Measurements from ENCODE around the gene GPT2. TPM values are rescaled to one million over a fixed set of nuclear protein-coding genes. Genes with fewer than 3 reads are reported as not detected.

Gene GPT2
- total RNA-seq, 1 donor = 0.21 TPM

GRCh38 chr16:46949241-46949892 lies 65.2 kb downstream of the GPT2 start:
- Histone ChIP-seq H3K4me3 (ENCODE audit: low read length) (no peak overlapping the region), H3K27me3 (ENCODE audit: insufficient read depth, low read length) (no peaks in the 10 kb centered on the region), H3K4me1 (ENCODE audit: insufficient read depth, low read length) (no peaks in the 10 kb centered on the region), H3K9me3 (ENCODE audit: low read depth, low read length) (no peaks in the 10 kb centered on the region)

- H3K4me3 ChIP-seq (ENCODE audit: low read length) = no peak overlapping the region
- H3K4me1 ChIP-seq (ENCODE audit: insufficient read depth, low read length) = no peaks in the 10 kb centered on the region
- H3K27me3 ChIP-seq (ENCODE audit: insufficient read depth, low read length) = no peaks in the 10 kb centered on the region
- no peaks in the 10 kb centered on the region for H3K9me3 ChIP-seq (ENCODE audit: low read depth, low read length)
These were observed 65.8 kb downstream of the GPT2 start for GRCh38 chr16:46950009-46950408.

GRCh38 chr16:46954562-46954961 lies 70.4 kb downstream of the GPT2 start:
- Histone ChIP-seq H3K4me3 (ENCODE audit: low read length) (no peak overlapping the region), H3K27me3 (ENCODE audit: insufficient read depth, low read length) (no peaks in the 10 kb centered on the region), H3K9me3 (ENCODE audit: low read depth, low read length) (no peaks in the 10 kb centered on the region), H3K4me1 (ENCODE audit: insufficient read depth, low read length) (no peaks in the 10 kb centered on the region)

GRCh38 chr16:46961373-46962353 lies 77.5 kb downstream of the GPT2 start:
- H3K9me3 ChIP-seq (ENCODE audit: low read depth, low read length) = no peaks in the 10 kb centered on the region
- H3K4me1 ChIP-seq (ENCODE audit: insufficient read depth, low read length) = peaks cover 21% of the 10 kb centered on the region
- no peak overlapping the region for H3K4me3 ChIP-seq (ENCODE audit: low read length)
- no peaks in the 10 kb centered on the region for H3K27me3 ChIP-seq (ENCODE audit: insufficient read depth, low read length)

GRCh38 chr16:46962629-46963028 lies 78.5 kb downstream of the GPT2 start:
- Histone ChIP-seq H3K4me1 (ENCODE audit: insufficient read depth, low read length) (peaks cover 21% of the 10 kb centered on the region), H3K9me3 (ENCODE audit: low read depth, low read length) (no peaks in the 10 kb centered on the region), H3K27me3 (ENCODE audit: insufficient read depth, low read length) (no peaks in the 10 kb centered on the region), H3K4me3 (ENCODE audit: low read length) (no peak overlapping the region)

- no peaks in the 10 kb centered on the region for H3K9me3 ChIP-seq (ENCODE audit: low read depth, low read length)
- no peak overlapping the region for H3K4me3 ChIP-seq (ENCODE audit: low read length)
- H3K27me3 ChIP-seq (ENCODE audit: insufficient read depth, low read length) = no peaks in the 10 kb centered on the region
- peaks cover 27% of the 10 kb centered on the region for H3K4me1 ChIP-seq (ENCODE audit: insufficient read depth, low read length)
These were observed 83.9 kb downstream of the GPT2 start for GRCh38 chr16:46968063-46968435.

GRCh38 chr16:46970089-46970488 lies 85.9 kb downstream of the GPT2 start:
- peaks cover 35% of the 10 kb centered on the region for H3K4me1 ChIP-seq (ENCODE audit: insufficient read depth, low read length)
- H3K27me3 ChIP-seq (ENCODE audit: insufficient read depth, low read length) = no peaks in the 10 kb centered on the region
- no peaks in the 10 kb centered on the region for H3K9me3 ChIP-seq (ENCODE audit: low read depth, low read length)
- no peak overlapping the region for H3K4me3 ChIP-seq (ENCODE audit: low read length)

GRCh38 chr16:46971271-46971670 lies 87.1 kb downstream of the GPT2 start:
- no peak overlapping the region for H3K4me3 ChIP-seq (ENCODE audit: low read length)
- no peaks in the 10 kb centered on the region for H3K27me3 ChIP-seq (ENCODE audit: insufficient read depth, low read length)
- H3K4me1 ChIP-seq (ENCODE audit: insufficient read depth, low read length) = peaks cover 35% of the 10 kb centered on the region
- H3K9me3 ChIP-seq (ENCODE audit: low read depth, low read length) = no peaks in the 10 kb centered on the region

GRCh38 chr16:46972429-46973206 lies 88.5 kb downstream of the GPT2 start:
- peak overlapping the region; percentile 83 for H3K4me3 ChIP-seq (ENCODE audit: low read length)

GRCh38 chr16:46973207-46973995 lies 89.2 kb downstream of the GPT2 start, which contains the start of gene DNAJA2:
TSS of gene DNAJA2 (minus strand) at chr16:46973674. CDS start at chr16:46973572, 102 bp downstream.
- no peaks in the 10 kb centered on the region for H3K9me3 ChIP-seq (ENCODE audit: low read depth, low read length)
- peaks cover 35% of the 10 kb centered on the region for H3K4me1 ChIP-seq (ENCODE audit: insufficient read depth, low read length)
- no peaks in the 10 kb centered on the region for H3K27me3 ChIP-seq (ENCODE audit: insufficient read depth, low read length)
- peak within 1 kb of the TSS; percentile 83 for H3K4me3 ChIP-seq (ENCODE audit: low read length)

More at GRCh38 chr16:46972429-46973206, 88.5 kb downstream of the GPT2 start:
- Histone ChIP-seq H3K27me3 (ENCODE audit: insufficient read depth, low read length) (no peaks in the 10 kb centered on the region), H3K9me3 (ENCODE audit: low read depth, low read length) (no peaks in the 10 kb centered on the region), H3K4me1 (ENCODE audit: insufficient read depth, low read length) (peaks cover 35% of the 10 kb centered on the region)

- H3K4me1 ChIP-seq (ENCODE audit: insufficient read depth, low read length) = peaks cover 31% of the 10 kb centered on the region
- H3K9me3 ChIP-seq (ENCODE audit: low read depth, low read length) = no peaks in the 10 kb centered on the region
- H3K4me3 ChIP-seq (ENCODE audit: low read length) = peak overlapping the region; percentile 83
- no peaks in the 10 kb centered on the region for H3K27me3 ChIP-seq (ENCODE audit: insufficient read depth, low read length)
These were observed 89.8 kb downstream of the GPT2 start for GRCh38 chr16:46973996-46974324.

- peaks cover 31% of the 10 kb centered on the region for H3K4me1 ChIP-seq (ENCODE audit: insufficient read depth, low read length)
- no peaks in the 10 kb centered on the region for H3K27me3 ChIP-seq (ENCODE audit: insufficient read depth, low read length)
- H3K9me3 ChIP-seq (ENCODE audit: low read depth, low read length) = no peaks in the 10 kb centered on the region
- no peak overlapping the region for H3K4me3 ChIP-seq (ENCODE audit: low read length)
These were observed 90.2 kb downstream of the GPT2 start for GRCh38 chr16:46974352-46974751.

GRCh38 chr16:46975165-46975564 lies 91.0 kb downstream of the GPT2 start:
- Histone ChIP-seq H3K4me3 (ENCODE audit: low read length) (no peak overlapping the region), H3K9me3 (ENCODE audit: low read depth, low read length) (no peaks in the 10 kb centered on the region), H3K4me1 (ENCODE audit: insufficient read depth, low read length) (peaks cover 29% of the 10 kb centered on the region), H3K27me3 (ENCODE audit: insufficient read depth, low read length) (no peaks in the 10 kb centered on the region)

- H3K9me3 ChIP-seq (ENCODE audit: low read depth, low read length) = no peaks in the 10 kb centered on the region
- H3K27me3 ChIP-seq (ENCODE audit: insufficient read depth, low read length) = no peaks in the 10 kb centered on the region
- no peak overlapping the region for H3K4me3 ChIP-seq (ENCODE audit: low read length)
- H3K4me1 ChIP-seq (ENCODE audit: insufficient read depth, low read length) = peaks cover 22% of the 10 kb centered on the region
These were observed 91.8 kb downstream of the GPT2 start for GRCh38 chr16:46975908-46976470.
